ENCODE results near the gene HPSE.
"Not testable (repeated sequence)": the region's sequence is repeated elsewhere in the genome, so short reads cannot be mapped to it uniquely, and the experiment has no call there.

Gene HPSE

GRCh38 chr4:83297548-83298260, 36.9 kb downstream of the HPSE start:
- no peak overlapping the region for H3K9ac ChIP-seq (ENCODE audit: insufficient read length, low read depth)
- no peaks in the 10 kb centered on the region for H3K36me3 ChIP-seq (ENCODE audit: insufficient read depth, insufficient read length, low read length)
- no peaks in the 10 kb centered on the region for H3K4me1 ChIP-seq (ENCODE audit: insufficient read depth, insufficient read length)
- H3K4me3 ChIP-seq (ENCODE audit: insufficient read length, low read depth), result no peak overlapping the region
- no peaks in the 10 kb centered on the region for H3K27me3 ChIP-seq (ENCODE audit: insufficient read depth, insufficient read length)
- TF ChIP-seq ZNF274 (IDR thresholded peaks at IDR 0.05; ENCODE audit: low read depth, low read length), result no peak
- no peak for TF ChIP-seq SUZ12 (IDR thresholded peaks at IDR 0.05; ENCODE audit: extremely low read depth, insufficient read depth, insufficient read length)
- TF ChIP-seq YY1 (IDR thresholded peaks at IDR 0.05; ENCODE audit: insufficient read depth, insufficient read length), result no peak
- no peak for DNase-seq (ENCODE audit: low read depth, low spot score)
- no peaks in the 10 kb centered on the region for H3K9me3 ChIP-seq (ENCODE audit: insufficient read depth, low read length)

- H3K4me1 ChIP-seq (ENCODE audit: insufficient read depth, insufficient read length), result no peaks in the 10 kb centered on the region
- no peak for DNase-seq (ENCODE audit: low read depth, low spot score)
These were observed 41.2 kb downstream of the HPSE start for GRCh38 chr4:83293305-83294046.

DNA sequence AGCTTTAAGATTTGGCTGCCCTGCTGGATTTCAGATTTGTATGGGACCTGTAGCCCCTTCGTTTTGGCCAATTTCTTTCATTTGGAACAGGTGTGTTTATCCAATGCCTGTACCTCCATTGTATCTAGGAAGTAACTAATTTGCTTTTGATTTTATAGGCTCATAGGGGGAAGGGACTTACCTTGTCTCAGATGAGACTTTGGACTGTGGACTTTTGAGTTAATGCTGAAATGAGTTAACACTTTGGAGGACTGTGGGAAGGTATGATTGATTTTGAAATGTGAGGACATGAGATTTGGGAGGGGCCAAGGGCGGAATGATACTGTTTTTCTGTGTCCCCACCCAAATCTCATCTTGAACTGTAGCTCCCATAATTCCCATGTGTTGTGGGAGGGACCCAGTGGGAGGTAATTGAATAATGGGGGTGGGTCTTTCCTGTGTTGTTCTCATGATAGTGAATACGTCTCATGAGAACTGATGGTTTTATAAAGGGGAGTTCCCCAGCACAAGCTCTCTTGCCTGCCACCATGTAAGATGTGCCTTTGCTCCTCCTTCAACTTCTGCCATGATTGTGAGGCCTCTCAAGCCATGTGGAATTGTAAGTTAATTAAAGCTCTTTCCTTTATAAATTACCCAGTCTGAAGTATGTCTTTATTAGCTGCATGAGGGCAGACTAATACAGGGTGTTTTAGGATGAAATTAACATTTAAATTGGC, 44.4 kb downstream of the HPSE start:
- not testable (repeated sequence) for H3K4me3 ChIP-seq (ENCODE audit: insufficient read length, low read depth); H3K9ac ChIP-seq (ENCODE audit: insufficient read length, low read depth); H3K4me1 ChIP-seq (ENCODE audit: insufficient read depth, insufficient read length); H3K36me3 ChIP-seq (ENCODE audit: insufficient read depth, insufficient read length, low read length); H3K27me3 ChIP-seq (ENCODE audit: insufficient read depth, insufficient read length); DNase-seq (ENCODE audit: low read depth, low spot score); H3K9me3 ChIP-seq (ENCODE audit: insufficient read depth, low read length)

More at GRCh38 chr4:83293305-83294046, 41.2 kb downstream of the HPSE start:
- no peak for TF ChIP-seq ZNF274 (IDR thresholded peaks at IDR 0.05; ENCODE audit: low read depth, low read length)
- TF ChIP-seq YY1 (IDR thresholded peaks at IDR 0.05; ENCODE audit: insufficient read depth, insufficient read length), result no peak
- TF ChIP-seq SUZ12 (IDR thresholded peaks at IDR 0.05; ENCODE audit: extremely low read depth, insufficient read depth, insufficient read length), result no peak
- H3K9ac ChIP-seq (ENCODE audit: insufficient read length, low read depth), result no peak overlapping the region
- no peak overlapping the region for H3K4me3 ChIP-seq (ENCODE audit: insufficient read length, low read depth)
- peaks cover 7% of the 10 kb centered on the region; the same call in 1 of the 2 replicates for H3K9me3 ChIP-seq (ENCODE audit: insufficient read depth, low read length)
- H3K36me3 ChIP-seq (ENCODE audit: insufficient read depth, insufficient read length, low read length), result no peaks in the 10 kb centered on the region
- no peaks in the 10 kb centered on the region for H3K27me3 ChIP-seq (ENCODE audit: insufficient read depth, insufficient read length)

- not testable (repeated sequence) for H3K27me3 ChIP-seq (ENCODE audit: insufficient read depth, insufficient read length); H3K9me3 ChIP-seq (ENCODE audit: insufficient read depth, low read length); DNase-seq (ENCODE audit: low read depth, low spot score); H3K4me1 ChIP-seq (ENCODE audit: insufficient read depth, insufficient read length); H3K4me3 ChIP-seq (ENCODE audit: insufficient read length, low read depth); H3K36me3 ChIP-seq (ENCODE audit: insufficient read depth, insufficient read length, low read length); H3K9ac ChIP-seq (ENCODE audit: insufficient read length, low read depth)
These were observed 46.3 kb downstream of the HPSE start for GRCh38 chr4:83288381-83288780.

- no peak for TF ChIP-seq SUZ12 (IDR thresholded peaks at IDR 0.05; ENCODE audit: extremely low read depth, insufficient read depth, insufficient read length)
- Histone ChIP-seq H3K9me3 (ENCODE audit: insufficient read depth, low read length) (no peaks in the 10 kb centered on the region; the same call in 1 of the 2 replicates), H3K27me3 (ENCODE audit: insufficient read depth, insufficient read length) (no peaks in the 10 kb centered on the region), H3K4me3 (ENCODE audit: insufficient read length, low read depth) (peak overlapping the region; percentile 49), H3K4me1 (ENCODE audit: insufficient read depth, insufficient read length) (no peaks in the 10 kb centered on the region), H3K9ac (ENCODE audit: insufficient read length, low read depth) (peak overlapping the region; percentile 34), H3K36me3 (ENCODE audit: insufficient read depth, insufficient read length, low read length) (no peaks in the 10 kb centered on the region)
- DNase-seq (ENCODE audit: low read depth, low spot score), result no peak
These were observed 49.6 kb downstream of the HPSE start for GRCh38 chr4:83285055-83285407.

DNA sequence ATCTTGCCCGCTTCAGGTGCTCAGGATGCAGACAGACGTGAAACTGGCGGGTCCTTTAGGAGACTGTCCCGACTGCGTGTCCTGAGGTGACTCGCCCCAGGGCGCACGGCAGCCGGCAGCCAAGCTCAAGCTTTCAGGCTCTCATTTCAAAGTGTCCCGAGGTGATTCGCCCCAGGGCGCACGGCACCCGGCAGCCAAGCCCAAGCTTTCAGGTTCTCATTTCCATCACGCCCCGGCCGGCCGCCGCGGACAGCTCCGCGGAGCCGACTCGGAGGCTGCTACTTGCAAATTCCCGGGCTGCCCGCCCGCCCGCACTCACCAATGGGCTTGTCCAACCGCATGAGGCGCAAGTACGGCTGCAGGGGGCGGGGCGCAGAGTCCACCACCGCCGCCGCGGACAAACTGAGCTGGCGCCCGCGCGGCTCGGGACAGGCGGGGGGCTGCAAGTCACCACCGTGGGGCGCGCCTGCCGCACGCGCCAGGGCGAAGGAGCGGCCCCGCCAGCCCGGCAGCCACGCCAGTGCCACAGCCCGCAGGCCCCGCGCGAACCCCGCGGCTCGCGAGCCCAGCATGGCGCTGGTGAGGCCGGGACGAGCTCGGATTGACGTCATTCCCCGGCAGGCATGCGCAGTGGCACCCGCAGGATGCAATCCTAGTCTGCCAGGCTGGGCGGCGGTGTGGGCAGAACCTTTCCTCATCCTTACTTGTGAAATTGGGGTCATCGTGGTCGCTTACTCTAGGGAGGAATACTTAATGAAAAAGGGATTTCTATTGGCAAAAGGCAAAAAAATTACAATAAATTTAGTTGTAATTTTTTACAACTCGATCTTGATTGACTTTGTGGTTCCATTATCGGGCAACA, 50.2 kb downstream of the HPSE start, which contains the start of gene COQ2:
Gene COQ2, minus strand, starts transcription at position 606 of the 862 bp plus-strand sequence. Its CDS starts 34 bp downstream, at position 572.
- Histone ChIP-seq H3K4me3 (ENCODE audit: insufficient read length, low read depth) (peak within 1 kb of the TSS; percentile 49), H3K27me3 (ENCODE audit: insufficient read depth, insufficient read length) (no peaks in the 10 kb centered on the region), H3K9ac (ENCODE audit: insufficient read length, low read depth) (peak within 1 kb of the TSS; percentile 81), H3K9me3 (ENCODE audit: insufficient read depth, low read length) (no peaks in the 10 kb centered on the region), H3K4me1 (ENCODE audit: insufficient read depth, insufficient read length) (no peaks in the 10 kb centered on the region), H3K36me3 (ENCODE audit: insufficient read depth, insufficient read length, low read length) (no peaks in the 10 kb centered on the region)
- no peak for TF ChIP-seq ZNF274 (IDR thresholded peaks at IDR 0.05; ENCODE audit: low read depth, low read length)
- TF ChIP-seq SUZ12 (IDR thresholded peaks at IDR 0.05; ENCODE audit: extremely low read depth, insufficient read depth, insufficient read length), result no peak
- peak; percentile 29 for TF ChIP-seq YY1 (IDR thresholded peaks at IDR 0.05; ENCODE audit: insufficient read depth, insufficient read length)
- peak; percentile 76 for DNase-seq (ENCODE audit: low read depth, low spot score)

DNA sequence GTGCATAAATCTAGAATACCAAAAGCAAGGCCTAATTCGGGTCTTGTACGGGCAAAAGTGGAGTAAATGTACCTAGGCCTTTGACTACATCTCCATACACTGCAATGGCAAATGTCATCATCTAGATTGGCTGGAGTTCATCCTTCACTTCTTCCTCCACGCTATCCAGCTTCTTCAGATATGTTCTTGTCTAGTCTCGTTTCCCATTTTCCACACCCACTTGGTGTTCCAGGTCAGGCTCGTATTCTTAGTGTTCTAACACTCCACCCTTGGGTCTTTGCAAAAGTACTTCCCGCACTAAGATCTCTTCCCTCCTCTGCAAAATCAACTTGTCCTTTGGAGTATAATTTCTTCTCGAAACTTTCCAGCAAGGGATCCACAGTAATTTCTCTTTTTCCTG, 51.5 kb downstream of the HPSE start:
- no peak for DNase-seq (ENCODE audit: low read depth, low spot score)
- Histone ChIP-seq H3K36me3 (ENCODE audit: insufficient read depth, insufficient read length, low read length) (peaks cover 4% of the 10 kb centered on the region), H3K9me3 (ENCODE audit: insufficient read depth, low read length) (no peaks in the 10 kb centered on the region), H3K9ac (ENCODE audit: insufficient read length, low read depth) (no peak overlapping the region), H3K4me1 (ENCODE audit: insufficient read depth, insufficient read length) (no peaks in the 10 kb centered on the region), H3K27me3 (ENCODE audit: insufficient read depth, insufficient read length) (no peaks in the 10 kb centered on the region), H3K4me3 (ENCODE audit: insufficient read length, low read depth) (no peak overlapping the region)
- TF ChIP-seq ZNF274 (IDR thresholded peaks at IDR 0.05; ENCODE audit: low read depth, low read length) (no peak), SUZ12 (IDR thresholded peaks at IDR 0.05; ENCODE audit: extremely low read depth, insufficient read depth, insufficient read length) (no peak), YY1 (IDR thresholded peaks at IDR 0.05; ENCODE audit: insufficient read depth, insufficient read length) (no peak)

All from NT2/D1 (cell line).